ENCODE data around the gene ETV3.

The ETV3 gene

DNA sequence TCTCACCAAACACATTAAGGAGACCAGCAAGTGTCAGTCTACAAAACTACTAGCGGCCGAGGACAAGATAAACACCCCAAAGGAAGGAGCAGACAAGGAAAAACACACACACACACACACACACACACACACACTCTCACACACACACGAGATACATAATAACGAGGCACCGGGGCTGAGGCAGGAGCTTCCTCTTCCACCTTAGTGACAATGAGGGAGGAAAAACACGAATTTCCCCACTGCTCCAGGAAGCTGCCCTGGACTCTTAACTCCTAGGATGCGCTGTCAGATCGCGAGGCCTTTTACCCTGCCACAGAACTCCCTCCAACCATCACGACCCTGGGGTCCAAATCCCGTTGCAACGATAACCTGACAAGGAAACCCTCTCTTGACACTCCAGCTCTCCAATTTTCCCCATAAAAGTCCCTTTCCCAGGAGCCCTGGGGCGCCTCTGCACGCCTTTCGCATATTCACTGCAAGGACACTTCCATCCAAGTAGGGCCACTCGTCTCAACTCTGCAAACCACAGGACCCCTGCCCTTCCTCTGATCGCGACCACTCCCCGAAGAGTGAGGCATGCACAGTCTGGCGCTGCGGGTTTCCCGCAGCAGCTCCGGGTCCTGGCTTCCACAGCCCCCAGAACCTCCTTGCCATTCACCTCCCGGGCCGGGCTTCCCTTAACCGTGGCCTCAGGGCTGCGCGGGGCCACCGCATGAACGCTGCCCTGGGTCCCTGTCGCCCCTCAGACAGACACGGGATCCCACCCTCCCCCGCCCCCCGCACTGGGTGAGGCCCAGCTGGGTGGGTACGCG, 581 bp downstream of the ETV3 start:
- peak; percentile 53 for DNase-seq

DNA sequence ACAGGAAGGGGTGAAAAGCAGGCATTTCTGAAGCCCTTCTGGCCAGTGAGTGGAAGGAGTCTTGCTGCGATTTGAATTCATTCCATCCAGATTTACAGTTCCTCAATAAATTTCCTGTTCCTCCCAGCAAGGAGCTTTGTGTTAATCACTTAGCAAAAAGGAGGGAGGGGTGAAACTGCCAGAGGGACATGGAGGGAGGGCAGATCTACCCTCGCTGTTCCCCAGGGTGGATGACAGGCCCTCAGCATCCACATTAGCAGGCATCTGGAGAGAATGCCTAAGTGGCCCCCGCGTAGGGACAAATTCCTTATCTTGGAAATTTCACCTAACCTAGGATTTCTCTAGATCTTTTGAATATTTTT, 1.2 kb downstream of the ETV3 start:
- no peak for DNase-seq

DNA sequence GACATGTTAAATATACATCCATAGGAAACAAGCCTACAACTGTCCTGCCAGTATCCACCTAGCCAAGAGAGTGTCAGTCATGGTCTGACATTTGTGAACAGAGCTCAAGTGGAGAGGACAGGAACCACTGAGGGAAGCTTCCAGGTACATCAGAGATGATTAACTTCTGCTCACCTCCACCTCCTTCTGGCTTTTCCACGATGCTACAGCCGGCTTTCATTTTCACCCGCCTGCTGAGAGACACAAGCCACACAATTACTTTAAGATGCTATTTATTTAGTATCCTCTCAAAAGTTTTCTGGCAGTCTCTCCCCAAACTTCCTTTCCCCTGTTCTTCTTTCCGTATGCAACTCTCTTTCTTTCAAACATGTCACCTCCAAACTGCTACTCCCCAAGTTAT, 2.1 kb downstream of the ETV3 start:
- DNase-seq, result no peak

DNA sequence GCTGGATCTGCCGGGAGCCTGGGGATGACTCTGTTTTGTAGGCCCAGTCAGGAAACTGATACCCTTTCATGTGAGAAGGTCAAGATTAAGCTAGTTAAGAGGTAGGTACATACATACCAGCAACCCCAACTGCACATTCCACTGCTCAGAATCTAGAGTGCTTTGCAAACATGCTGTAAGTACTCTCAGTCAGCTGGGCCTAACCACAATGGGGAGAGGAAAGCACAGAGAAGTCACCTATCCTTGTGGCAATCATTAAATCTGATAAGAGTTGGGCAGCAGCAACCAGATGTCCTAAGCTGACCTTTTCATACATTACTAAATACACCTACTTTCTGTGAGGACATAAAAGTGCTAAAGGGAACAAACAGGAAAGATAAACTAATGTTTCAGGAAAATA, 2.5 kb downstream of the ETV3 start:
- DNase-seq, result no peak

DNA sequence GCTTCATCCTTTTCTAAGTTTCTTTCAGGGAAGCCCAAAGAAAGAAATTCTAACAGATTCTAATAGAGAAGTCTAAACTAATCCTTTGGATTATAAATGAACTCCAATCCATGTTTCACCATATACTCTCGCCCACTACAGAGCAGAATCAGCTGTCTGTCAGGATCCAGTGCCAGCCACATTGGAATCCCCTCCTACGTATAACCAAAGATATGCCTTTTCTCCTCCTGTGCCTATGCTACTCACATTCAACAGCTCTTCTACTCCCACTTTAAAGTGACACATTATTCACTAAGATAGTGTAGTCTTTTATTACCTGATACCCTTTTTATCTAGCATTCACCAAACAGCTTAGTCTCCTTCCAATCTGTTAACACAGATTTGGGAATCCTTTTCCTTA, 3.1 kb downstream of the ETV3 start:
- no peak for DNase-seq

DNA sequence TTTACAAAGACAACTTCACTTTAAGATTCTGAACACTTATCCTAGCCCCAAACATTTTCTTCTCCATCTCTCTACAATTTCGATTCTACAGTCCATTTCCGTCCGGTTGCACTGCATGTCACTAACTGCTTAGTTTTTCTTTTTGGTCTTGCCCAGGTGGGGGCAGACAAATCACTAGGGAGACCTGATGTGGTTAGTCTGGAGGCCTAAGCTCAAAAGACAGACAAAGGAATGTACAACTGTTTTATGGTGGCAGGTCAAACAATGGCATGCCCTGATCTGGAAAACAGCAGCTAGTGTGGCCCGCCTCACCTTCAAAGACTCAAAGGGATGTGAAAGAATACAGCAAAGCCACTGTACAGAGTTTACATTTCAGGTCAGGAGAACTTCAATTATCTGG, 3.8 kb downstream of the ETV3 start:
- DNase-seq, result no peak

DNA sequence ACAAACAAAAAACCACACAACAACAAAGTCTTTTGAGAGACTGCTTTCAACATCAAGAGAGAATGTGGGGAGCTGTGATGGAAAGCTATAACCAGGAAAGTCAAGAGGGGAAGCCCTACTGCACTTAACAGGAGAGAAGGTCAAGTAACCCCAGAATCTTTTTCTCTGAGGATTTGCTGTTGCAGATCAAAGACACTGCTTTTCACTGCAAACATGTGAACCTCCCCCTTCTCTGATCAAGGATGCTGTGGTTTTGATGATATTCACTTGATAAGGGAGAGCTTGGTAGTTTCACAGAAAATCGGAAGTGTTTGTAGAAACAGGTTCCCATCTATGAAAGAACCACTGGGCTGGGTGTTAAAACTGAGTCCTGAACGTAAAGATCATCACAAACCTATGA, 4.8 kb downstream of the ETV3 start:
- DNase-seq, result no peak

DNA sequence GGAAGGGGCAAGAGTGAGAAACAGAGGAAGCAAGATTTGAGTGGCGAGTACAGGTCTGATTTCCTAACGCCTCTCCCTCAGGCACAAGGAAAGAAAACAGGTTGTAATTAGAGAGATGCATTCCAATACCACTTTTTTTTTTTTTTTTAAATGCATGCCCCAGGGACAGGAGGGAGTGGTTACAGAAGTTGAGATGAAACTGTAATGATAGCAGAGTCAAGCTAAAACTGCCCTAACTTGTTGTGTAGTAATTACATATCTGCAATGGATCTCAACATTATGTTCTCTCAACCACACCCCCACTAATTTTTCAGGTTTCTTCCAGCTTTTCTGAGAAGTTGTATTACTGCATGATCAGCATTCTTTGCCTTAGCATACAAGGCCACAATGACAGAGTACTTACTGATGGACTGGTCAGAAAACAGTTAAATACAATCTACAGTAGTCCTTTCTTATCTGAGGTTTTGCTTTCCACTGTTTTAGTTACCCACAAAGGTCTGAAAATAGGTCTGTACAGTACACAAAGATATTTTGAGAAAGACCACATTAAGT, 5.5 kb downstream of the ETV3 start:
- no peak for DNase-seq

DNA sequence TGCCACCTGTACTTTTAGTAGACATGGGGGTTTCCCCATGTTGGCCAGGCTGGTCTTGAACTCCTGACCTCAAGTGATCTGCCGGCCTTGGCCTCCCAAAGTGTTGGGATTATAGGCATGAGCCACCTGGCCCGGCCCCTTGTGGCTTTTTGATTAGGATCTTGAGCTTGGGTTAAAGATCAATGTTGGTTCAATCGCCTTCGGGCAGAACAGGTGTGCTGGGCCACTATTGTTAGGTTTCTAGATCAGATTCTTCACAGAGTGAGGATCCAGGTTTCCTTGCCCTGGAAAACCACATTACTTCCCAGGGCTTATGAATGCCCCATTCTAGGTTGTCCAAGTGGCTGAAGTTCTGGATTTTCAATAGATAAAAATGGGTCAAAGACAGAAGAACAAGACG, 6.1 kb downstream of the ETV3 start:
- DNase-seq, result no peak

DNA sequence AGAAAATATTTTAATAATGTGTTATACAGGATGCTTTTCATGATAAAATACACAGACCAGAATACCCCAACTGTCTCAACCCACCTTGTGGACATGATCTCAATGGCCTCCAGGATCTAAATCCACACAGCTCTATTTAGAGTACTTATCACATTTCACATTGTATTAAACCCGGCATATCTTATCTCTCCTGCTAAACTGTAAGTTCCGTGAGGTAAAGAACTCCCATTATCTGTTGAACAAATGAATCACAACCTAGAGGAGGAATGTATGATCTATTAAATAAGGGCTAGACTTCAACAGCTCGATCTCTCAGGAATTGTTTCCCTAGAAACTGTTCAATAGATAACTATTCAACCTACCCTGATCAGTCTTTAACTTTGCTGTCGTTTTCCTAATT, 6.9 kb downstream of the ETV3 start:
- DNase-seq, result no peak

DNA sequence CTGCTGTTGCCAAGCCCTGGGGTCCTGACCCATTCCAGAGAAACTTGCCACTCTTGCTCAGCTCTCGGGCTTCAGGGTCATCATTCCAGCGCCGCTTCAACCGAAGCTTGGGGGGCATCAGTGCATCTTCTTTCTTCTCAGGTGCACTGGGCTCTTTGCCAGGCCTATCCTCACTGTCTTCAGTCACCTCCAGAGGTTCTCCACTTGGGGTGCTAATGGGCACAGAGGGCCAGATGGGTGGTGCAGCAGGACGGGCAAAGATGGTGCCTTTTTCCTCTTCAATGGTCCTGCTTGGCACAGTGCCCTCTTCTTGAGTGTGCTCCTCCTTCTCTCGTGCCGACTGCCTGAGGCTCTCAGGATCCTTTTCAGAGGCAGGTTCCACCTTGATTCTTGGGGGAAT, 13.3 kb downstream of the ETV3 start:
- no peak for DNase-seq

DNA sequence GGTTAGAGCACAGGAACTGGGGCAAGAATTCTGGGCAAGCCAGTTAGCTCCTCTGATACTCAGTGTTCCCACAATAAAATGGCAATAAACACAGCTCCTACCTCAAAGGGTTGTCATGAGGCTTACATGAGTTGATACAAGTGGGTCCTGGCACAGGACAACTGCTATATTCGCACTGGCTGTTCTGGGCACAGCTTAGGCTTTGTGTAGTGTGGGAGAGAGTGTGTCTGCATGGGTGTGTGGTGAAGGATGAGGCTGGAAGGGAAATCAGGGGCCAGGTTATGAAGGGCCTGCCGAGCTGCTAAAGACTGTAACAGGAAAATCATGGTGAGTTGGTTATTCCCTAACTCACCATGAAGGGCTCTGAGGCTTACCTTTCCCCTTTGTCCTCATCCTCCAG, 18.7 kb downstream of the ETV3 start:
- DNase-seq, result no peak

DNA sequence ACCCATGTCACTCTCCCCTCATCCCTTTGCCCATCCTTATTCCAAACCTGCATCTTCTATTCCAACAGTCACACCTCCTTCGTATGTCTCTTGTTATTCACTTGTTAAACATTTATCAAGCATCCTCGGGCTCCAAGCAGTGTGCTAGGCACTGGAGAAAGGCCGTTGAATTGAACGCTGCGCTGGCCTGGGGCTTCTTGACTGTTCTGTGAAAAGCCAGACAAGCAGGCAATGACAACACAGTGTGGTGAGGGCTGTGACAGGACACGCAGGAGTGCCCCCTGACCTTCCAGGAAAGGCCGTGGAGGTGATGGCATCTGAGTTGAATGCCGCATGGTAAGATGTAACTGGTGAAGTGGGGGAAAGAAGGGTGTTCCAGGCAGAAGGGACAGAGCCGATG, 19.2 kb downstream of the ETV3 start:
- DNase-seq, result no peak

DNA sequence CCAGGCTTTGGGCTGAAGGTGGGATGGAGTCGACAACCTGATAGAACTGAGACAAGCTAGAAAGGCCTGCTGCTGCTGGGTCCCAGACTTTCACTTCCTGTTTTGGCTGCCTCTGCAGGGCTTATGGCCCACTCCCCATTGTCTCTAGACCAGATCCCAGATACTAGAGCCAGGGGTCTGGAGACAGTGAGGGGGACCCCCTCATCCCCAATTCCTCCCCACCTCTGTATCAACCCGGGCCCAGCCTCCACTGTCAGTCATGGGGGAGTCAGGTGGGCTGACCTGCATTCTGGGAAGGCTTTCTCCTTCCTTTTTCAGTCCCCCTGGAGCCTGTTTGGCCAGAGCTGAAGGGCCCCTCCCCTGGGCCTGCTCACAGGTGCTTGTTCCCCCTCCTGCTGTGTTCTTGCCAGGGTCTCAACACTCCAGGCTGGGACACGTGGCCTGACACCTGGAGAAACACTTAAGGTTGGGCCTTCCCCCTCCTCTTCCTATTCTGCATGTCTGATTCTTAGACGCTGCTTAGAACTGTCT, 20.6 kb downstream of the ETV3 start:
- no peak for DNase-seq

DNA sequence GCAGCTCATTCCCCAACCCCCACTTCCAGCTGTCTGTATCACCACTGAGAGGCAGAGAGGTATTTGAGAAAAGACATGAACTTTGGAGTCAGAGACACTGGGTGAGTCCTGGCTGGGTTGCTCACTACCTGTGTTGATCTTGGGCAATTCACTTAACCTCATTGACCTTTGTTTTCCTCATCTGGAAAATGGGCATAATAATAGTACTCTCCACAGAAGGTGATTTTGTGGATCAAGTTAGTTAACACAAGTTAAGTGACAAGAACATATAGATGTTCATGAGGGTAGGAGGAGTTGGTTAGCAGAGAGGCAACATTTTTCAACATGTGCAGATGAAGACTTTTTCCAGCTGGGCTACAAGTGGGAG, 21.5 kb downstream of the ETV3 start:
- DNase-seq, result no peak

DNA sequence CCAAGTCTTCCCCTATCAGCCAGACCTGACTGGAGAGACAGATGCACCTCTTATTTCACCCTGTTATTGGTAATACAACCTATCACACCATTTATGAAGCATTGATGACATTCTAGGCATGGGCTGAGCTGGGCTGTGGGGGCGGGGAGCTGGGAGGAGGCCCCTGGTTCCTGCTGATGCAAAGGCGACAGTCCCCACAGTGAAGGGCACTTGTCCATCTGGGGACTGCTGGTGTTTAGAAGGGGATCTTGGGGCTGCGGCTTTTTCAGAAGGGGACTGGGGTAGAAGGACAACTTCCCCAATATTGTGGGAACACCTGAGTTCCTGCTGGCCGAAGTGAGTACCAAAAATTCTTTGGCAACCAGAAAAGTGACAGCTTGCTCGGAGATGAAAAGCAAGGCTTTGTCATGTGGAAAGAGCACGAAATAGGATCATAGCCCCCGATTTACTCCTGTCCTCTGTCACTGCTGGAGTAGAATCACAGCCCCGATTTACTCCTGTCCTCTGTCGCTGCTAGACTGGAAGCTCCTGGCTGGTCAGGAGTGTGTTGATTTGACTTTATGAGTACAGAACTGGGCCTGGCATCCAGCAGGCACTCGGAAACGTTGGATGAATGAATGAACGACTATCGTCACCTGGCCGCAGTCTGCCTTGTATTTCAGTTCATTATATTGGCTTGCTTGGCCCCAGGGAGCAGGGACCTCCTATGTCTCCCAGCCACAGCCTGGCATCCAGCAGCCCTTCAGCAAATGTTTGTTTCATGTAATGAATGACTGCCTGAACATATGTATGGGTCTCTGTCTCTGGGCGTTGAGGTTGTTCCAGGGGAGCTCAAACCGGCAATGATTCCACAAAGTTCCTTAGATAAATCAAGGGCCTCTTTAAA, 22.1 kb downstream of the ETV3 start:
- DNase-seq, result no peak

DNA sequence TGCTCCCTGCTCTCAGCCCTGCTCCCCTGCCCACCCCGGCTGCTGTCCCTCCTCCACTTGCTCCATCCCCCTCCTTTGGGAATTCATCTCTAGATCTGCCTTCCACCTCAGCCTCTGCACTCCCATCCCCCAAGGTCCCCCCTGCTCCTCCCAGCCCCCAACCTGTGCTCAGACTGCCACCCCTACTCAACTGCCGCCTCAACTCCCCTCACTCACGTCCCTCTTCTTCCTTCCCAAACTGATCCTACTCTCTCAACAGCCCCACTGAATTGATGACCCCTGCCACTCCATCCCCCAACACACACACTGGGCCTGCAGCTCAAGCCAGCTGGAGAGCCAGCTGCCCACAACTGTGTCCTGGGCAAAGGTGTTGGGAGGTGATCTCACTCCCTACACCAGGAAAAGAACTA, 22.8 kb downstream of the ETV3 start:
- no peak for DNase-seq

DNA sequence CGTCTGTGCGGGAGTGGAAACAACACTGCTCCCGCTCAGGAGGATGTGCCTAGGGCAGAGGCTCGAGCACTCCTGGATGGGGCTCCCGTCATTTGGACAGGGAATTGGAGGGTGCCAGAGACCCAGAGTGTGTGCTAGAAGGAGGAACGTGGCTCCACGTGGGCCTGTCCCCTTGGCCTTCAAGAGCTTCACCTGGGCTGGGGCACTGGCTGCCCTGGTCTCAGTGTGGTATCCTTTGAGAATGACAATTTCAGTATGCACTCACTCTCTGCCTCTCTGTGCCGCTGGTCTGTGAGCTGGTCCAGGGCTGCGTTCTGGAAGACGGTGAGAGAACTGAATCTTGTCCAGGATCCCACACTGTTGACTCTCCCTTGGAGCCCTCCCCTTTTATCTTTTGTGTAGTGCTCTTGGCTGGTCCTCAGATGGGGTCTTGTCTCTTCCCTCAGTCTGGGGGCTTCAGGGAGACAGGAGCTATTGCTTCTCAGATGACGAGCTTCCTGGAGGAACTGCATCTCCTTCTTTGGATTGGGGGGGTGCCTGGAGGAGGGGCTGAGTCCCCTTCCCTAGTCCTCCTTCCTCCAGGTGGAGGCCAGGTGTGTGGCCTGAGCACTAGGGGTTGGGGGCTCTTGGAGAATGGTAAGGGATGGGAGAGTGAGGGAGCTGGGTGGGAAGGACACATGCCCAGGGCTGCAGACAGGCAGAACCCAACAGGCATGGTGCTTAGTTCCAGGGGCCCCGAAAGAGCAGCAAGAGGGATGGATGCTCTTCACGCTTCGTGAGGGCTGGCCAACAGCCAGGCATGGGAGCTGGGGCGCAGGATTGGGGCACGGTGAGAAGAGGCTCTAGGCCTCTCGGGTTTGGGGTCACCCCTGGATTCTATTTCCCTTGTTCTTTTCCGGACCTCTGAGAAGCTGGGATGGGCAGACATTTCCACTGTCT, 23.7 kb downstream of the ETV3 start:
- DNase-seq, result no peak

DNA sequence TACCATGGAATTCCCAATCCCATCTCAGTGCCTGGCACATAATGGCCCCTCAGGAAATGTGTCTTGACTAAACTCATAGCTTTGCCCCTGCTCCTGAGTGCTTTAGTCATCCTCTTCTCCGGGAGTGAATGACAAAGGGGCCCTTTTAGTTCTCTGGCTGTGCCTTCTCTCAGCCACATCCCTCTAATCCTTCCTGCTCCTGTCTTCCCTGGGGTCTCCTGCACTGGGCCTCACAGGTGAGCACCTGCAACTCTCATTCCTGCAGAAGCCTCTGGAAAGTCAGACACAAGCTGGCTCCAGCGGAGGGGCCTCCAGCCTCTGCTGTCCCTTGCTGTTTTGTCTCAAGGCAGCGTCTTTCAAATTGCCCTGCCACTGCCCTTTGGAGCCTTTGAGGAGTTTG, 24.6 kb downstream of the ETV3 start:
- no peak for DNase-seq

DNA sequence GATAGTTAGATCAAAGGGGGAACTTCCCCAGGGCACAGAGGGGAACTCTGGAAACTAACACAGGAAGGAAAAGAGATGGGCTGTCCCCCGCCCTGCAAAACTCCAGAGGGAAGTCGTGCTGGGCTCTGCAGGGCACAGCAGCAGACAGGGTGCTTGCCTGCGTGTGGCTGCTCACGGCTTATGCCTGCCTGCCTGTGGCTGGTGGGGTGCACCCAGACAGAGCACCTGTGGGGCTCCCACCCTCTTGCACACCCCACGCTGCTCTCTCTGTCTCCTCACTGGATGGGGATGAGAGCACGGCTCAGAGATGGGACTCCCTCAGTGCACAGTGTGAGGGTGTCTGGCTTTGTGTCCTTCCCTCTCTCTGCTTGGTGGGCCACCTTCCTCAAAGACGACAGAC, 25.1 kb downstream of the ETV3 start:
- no peak for DNase-seq

DNA sequence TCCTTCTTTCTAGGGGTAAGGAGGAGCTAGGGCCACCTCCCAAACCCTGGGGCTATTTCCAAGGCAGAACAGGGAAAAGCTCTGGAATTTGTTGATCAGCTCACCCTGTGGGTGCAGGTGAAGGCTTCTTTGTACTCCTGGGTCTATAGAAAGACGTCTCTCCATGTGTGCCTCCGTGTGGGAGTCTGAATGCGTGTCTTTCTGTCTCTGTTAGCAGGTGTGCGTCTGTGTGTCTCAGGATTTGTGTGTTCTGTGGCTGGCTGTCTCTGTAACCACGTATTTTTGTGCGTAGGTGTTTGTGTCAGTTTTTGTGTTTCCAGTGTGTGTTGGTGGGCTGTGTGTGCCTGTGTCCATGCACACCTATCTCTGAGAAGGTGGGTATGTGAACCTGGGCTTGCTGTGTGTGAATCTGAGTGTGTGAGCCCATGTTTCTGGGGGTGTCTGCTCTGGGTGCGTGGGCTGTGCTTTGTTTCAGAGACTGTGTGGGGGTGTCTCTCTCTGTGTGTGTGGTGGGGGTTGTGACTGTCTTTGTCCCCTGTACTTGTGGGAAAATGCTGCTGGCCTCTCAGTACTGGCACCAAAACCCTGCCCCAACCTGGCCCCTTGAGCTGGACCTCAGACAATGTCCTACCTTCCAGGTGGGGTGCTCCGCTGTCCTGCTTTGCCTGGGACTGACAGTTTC, 25.9 kb downstream of the ETV3 start:
- no peak for DNase-seq
